Measurements from ENCODE around the gene NEK7.
"Not testable (repeated sequence)": the region's sequence is repeated elsewhere in the genome, so short reads cannot be mapped to it uniquely, and the experiment has no call there.

- not testable (repeated sequence) for TF ChIP-seq CTCF, POLR2A, EP300 (IDR thresholded peaks at IDR 0.05)
These were observed 37.1 kb downstream of the NEK7 start for GRCh38 chr1:198193871-198194270.

Data from tibial nerve (tissue), 4 donors.